ENCODE data around the gene PKDCC.

GRCh38 chr2:42099438-42100173, 51.8 kb downstream of the PKDCC start:
- TF ChIP-seq TAF1 (IDR thresholded peaks at IDR 0.05; ENCODE audit: low read depth, low read length) (no peak), SPI1 (IDR thresholded peaks at IDR 0.05; ENCODE audit: low read depth, low read length) (no peak), POLR2AphosphoS5 (IDR thresholded peaks at IDR 0.05; ENCODE audit: low read depth, low read length) (no peak)
